Airway epithelial cell (primary cell): ENCODE results near the gene MRLN. TPM values are rescaled to one million over a fixed set of nuclear protein-coding genes. Genes with fewer than 3 reads are reported as not detected.

Experiments
- total RNA-seq: library from RNA; depleted of rRNA; stranded (reverse); fragments of >200 nt; gene quantifications from 2 replicates; pipeline ENCODE4 v1.2.3, GENCODE V29; 2015

The MRLN gene
- not detected in 2 replicates for total RNA-seq

GRCh38 chr10:59753267-59753666, at the start of gene MRLN:
MRLN (minus strand) TSS chr10:59753455.

GRCh38 chr10:59709395-59710125, 43.7 kb downstream of the MRLN start, which contains the start of gene SLC16A9:
SLC16A9 (minus strand) TSS chr10:59709850; CDS start chr10:59684291, 25,559 bp downstream.

Other genes starting within 250 kb of the MRLN start
- 10.3 and 12.8 TPM in 2 replicates for gene SLC16A9, start 43.6 kb downstream of the MRLN start, total RNA-seq
- gene CCDC6, start 153.1 kb upstream of the MRLN start, total RNA-seq = 21.6 and 31.0 TPM in 2 replicates